HepG2 (cell line): Measurements from ENCODE around the gene SELENOI. TPM values are rescaled to one million over a fixed set of nuclear protein-coding genes. Genes with fewer than 3 reads are reported as not detected.

Experiments used
- ATAC-seq: fragments of 200-7000 bp; cut with Tn5 transposase; 3 replicates; pipeline ENCODE4 v1.9.1; 2020; ENCODE audit warnings: mild to moderate bottlenecking, moderate library complexity
- BruUV-seq: library from RNA; stranded (reverse); fragments of 400-500 nt; replicated peaks from 2 replicates; lab custom pipeline; 2021; lab: Mats Ljungman, UMichigan
- CTCF ChIA-PET: fragments of 300-600 bp; formaldehyde crosslinking; extraction: SDS; loops from one replicate; lab custom pipeline; 2021; ENCODE audit warnings: low total read pairs, inconsistent platforms, low intra/inter-chr PET ratio; lab: Yijun Ruan, JAX
- POLR2A ChIA-PET: fragments of 350-600 bp; sonication (Branson Sonifier 250); formaldehyde crosslinking; loops from one replicate; lab custom pipeline; 2020; ENCODE audit warnings: antibody characterized with exemption, inconsistent platforms; lab: Yijun Ruan, JAX
- DNase-seq: peaks from one replicate; pipeline ENCODE4 v3.0.0-alpha.2; 2015; ENCODE audit warnings: low spot score
- FAIRE-seq: peaks from 3 replicates; lab custom pipeline; 2011; peaks lifted over from hg19 to GRCh38; lab: Jason Lieb, UNC
- H2AFZ ChIP-seq: one replicate; pipeline ENCODE4 v1.6.1; 2011; ENCODE audit warnings: low read length, inconsistent platforms
- H3K27ac ChIP-seq: fragments of 300-600 bp; 3 replicates; pipeline ENCODE4 v1.8.0; 2011; ENCODE audit warnings: mixed run types, mild to moderate bottlenecking, mixed read lengths, low read length, inconsistent platforms; ENCODE audit not compliant: insufficient read depth; ENCODE audit errors: extremely low read length
- H3K27me3 ChIP-seq, 2 experiments: fragments of 200-600 bp in 1 of 2; 2 replicates in 1 of 2; 3 replicates in 1 of 2; pipeline versions ENCODE4 v1.6.0 to v1.8.0; 2011; ENCODE audit warnings: low read length in 2 of 2, mild to moderate bottlenecking in 2 of 2, moderate library complexity in 2 of 2, inconsistent platforms in 1 of 2; ENCODE audit not compliant: insufficient read depth in 2 of 2, control insufficient read depth in 1 of 2
- H3K36me3 ChIP-seq, 2 experiments: fragments of 200-600 bp in 1 of 2; replicated peaks in 1 of 2; 2 replicates in 1 of 2; 3 replicates in 1 of 2; pipeline versions ENCODE4 v1.5.1 to v1.8.0; 2011; ENCODE audit warnings: low read length in 2 of 2, inconsistent platforms in 1 of 2; ENCODE audit not compliant: insufficient read depth in 2 of 2, control insufficient read depth in 1 of 2
- H3K4me1 ChIP-seq: 2 replicates; pipeline ENCODE4 v1.5.1; 2012; ENCODE audit warnings: low read length, inconsistent platforms; ENCODE audit not compliant: insufficient read depth
- H3K4me2 ChIP-seq: 2 replicates; pipeline ENCODE4 v1.6.0; 2011; ENCODE audit warnings: low read depth, low read length, inconsistent platforms
- H3K4me3 ChIP-seq, 3 experiments: fragments of 200-600 bp in 1 of 3; sonication (generic), shearing (Covaris generic) in 1 of 3; replicated peaks in 1 of 3; 2 replicates each; pipeline ENCODE4 v1.5.1; 2011 to 2016; ENCODE audit warnings: low read length in 3 of 3, inconsistent platforms in 2 of 3, low read depth in 2 of 3, mild to moderate bottlenecking in 2 of 3, control low read depth in 1 of 3, mixed read lengths in 1 of 3; ENCODE audit not compliant: insufficient read depth in 1 of 3
- H3K79me2 ChIP-seq: one replicate; pipeline ENCODE4 v1.6.1; 2011; ENCODE audit warnings: low read length, inconsistent platforms; ENCODE audit not compliant: insufficient read depth
- H3K9ac ChIP-seq: 2 replicates; pipeline ENCODE4 v1.6.0; 2011; ENCODE audit warnings: mild to moderate bottlenecking, low read depth, low read length, inconsistent platforms; ENCODE audit not compliant: insufficient read depth
- H3K9me3 ChIP-seq: 2 replicates; pipeline ENCODE4 v1.5.1; 2012; ENCODE audit warnings: mild to moderate bottlenecking, low read length
- H4K20me1 ChIP-seq: 2 replicates; pipeline ENCODE4 v1.6.0; 2011; ENCODE audit warnings: inconsistent platforms, mild to moderate bottlenecking, low read length, moderate library complexity; ENCODE audit not compliant: insufficient read depth
- ASH2L ChIP-seq: fragments of 300-600, 200-600 bp; sonication (generic); IDR thresholded peaks from 2 replicates; pipeline ENCODE4 v1.7.0; 2017; ENCODE audit warnings: low read depth, mild to moderate bottlenecking, moderate library complexity, mixed read lengths, low read length; ENCODE audit not compliant: insufficient read length
- GATAD2A ChIP-seq: IDR thresholded peaks from 2 replicates; pipeline ENCODE4 v1.6.1; 2016
- HDAC1 ChIP-seq: sonication (generic); formaldehyde crosslinking; IDR thresholded peaks from 2 replicates; pipeline ENCODE4 v1.5.1; 2020; ENCODE audit warnings: mild to moderate bottlenecking, missing genetic modification reagents
- KDM2A ChIP-seq: sonication (generic); formaldehyde crosslinking; IDR thresholded peaks from 2 replicates; pipeline ENCODE4 v1.4.0; 2020; ENCODE audit warnings: low read depth, missing genetic modification reagents, borderline replicate concordance
- LCORL ChIP-seq, 2 experiments: fragments of 450-650 bp in 1 of 2; sonication (generic) in 1 of 2; formaldehyde crosslinking in 1 of 2; IDR thresholded peaks; 2 replicates each; pipeline versions ENCODE4 v1.5.0 to v1.6.1; 2017 to 2020; ENCODE audit warnings: antibody characterized with exemption in 1 of 2, missing genetic modification reagents in 1 of 2
- MAZ ChIP-seq, 2 experiments: sonication (generic) in 1 of 2; formaldehyde crosslinking in 1 of 2; IDR thresholded peaks; 2 replicates each; pipeline versions ENCODE4 v1.5.0 to v1.6.1; 2012 to 2020; ENCODE audit warnings: low read depth in 2 of 2, mild to moderate bottlenecking in 2 of 2, borderline replicate concordance in 1 of 2, improper control_type of control experiment in 1 of 2, low read length in 1 of 2, missing genetic modification reagents in 1 of 2, moderate library complexity in 1 of 2
- POLR2A ChIP-seq, 2 experiments: IDR thresholded peaks; 2 replicates each; pipeline ENCODE4 v1.6.1; 2011; ENCODE audit warnings: low read depth in 2 of 2, low read length in 2 of 2, mild to moderate bottlenecking in 1 of 2, moderate library complexity in 1 of 2; ENCODE audit not compliant: insufficient read depth in 1 of 2
- SIN3A ChIP-seq: IDR thresholded peaks from 2 replicates; pipeline ENCODE4 v1.6.1; 2011; ENCODE audit warnings: low read depth, mild to moderate bottlenecking, control low read depth, low read length, borderline replicate concordance
- TAF15 ChIP-seq: fragments of 200-400 bp; formaldehyde crosslinking; IDR thresholded peaks from one replicate; pipeline ENCODE4 v1.6.1; 2018; ENCODE audit warnings: mild to moderate bottlenecking, low read depth, low read length; ENCODE audit not compliant: poor library complexity, severe bottlenecking
- ZNF441 ChIP-seq: sonication (generic); formaldehyde crosslinking; IDR thresholded peaks from 2 replicates; pipeline ENCODE4 v1.7.0; 2021; ENCODE audit warnings: missing genetic modification reagents, borderline replicate concordance
- ZNF619 ChIP-seq: sonication (generic); formaldehyde crosslinking; IDR thresholded peaks from 2 replicates; pipeline ENCODE4 v1.4.0; 2020; ENCODE audit warnings: mild to moderate bottlenecking, missing genetic modification reagents
- ZNF709 ChIP-seq: sonication (generic); formaldehyde crosslinking; IDR thresholded peaks from 2 replicates; pipeline ENCODE4 v1.5.0; 2020; ENCODE audit warnings: mild to moderate bottlenecking, missing genetic modification reagents
- WGBS: methylation state at CpG from one replicate; pipeline ENCODE4 v1.1.6; 2017; ENCODE audit warnings: low lambda C conversion rate; 5-methylcytosine and 5-hydroxymethylcytosine counted together
- in situ Hi-C: cut with HindIII; loops from 2 replicates; pipeline ENCODE4 v1.10.0; 2017; ENCODE audit warnings: low pct_unique_long_range_greater_than_20kb; ENCODE audit not compliant: extremely low pct_ligation_motif_present
- intact Hi-C: fragments of 100-400 bp; cut with micrococcal nuclease; formaldehyde crosslinking; loops from one replicate; pipeline ENCODE4 v1.10.0; 2022; ENCODE audit not compliant: unreplicated experiment
- polyA plus RNA-seq, 8 experiments: library from polyadenylated mRNA; depleted of rRNA in 3 of 8; stranded (reverse) in 7 of 8; unstranded in 1 of 8; fragments of >200 nt; fragmentation: Illumina TruSeq in 4 of 8; extraction: Trizol in 4 of 8; gene quantifications; 2 replicates each; pipeline versions ENCODE4 v1.2.1 to v1.2.3, GENCODE V29; 2011 to 2016; ENCODE audit warnings: low read depth in 4 of 8, missing spikeins in 1 of 8, mixed read lengths in 1 of 8; ENCODE audit not compliant: insufficient read depth in 1 of 8
- total RNA-seq, 5 experiments: library from RNA; depleted of rRNA; stranded (reverse); fragments of >200 nt; fragmentation: Illumina TruSeq; extraction: Trizol; gene quantifications; 2 replicates each; pipeline ENCODE4 v1.2.3, GENCODE V29; 2016; ENCODE audit warnings: low read depth in 1 of 5
- TF ChIP-seq, protein P1 (sequence below): sonication (generic); formaldehyde crosslinking; IDR thresholded peaks from 2 replicates; pipeline ENCODE4 v1.5.1; 2020; ENCODE audit warnings: mild to moderate bottlenecking, missing genetic modification reagents, moderate library complexity

SELENOI gene
- total and polyA plus RNA-seq, 2 of the 13 experiments (the other 11 are each of a cell fraction or from before 2014, with no cell fraction given): 27.7 to 60.3 TPM

DNA sequence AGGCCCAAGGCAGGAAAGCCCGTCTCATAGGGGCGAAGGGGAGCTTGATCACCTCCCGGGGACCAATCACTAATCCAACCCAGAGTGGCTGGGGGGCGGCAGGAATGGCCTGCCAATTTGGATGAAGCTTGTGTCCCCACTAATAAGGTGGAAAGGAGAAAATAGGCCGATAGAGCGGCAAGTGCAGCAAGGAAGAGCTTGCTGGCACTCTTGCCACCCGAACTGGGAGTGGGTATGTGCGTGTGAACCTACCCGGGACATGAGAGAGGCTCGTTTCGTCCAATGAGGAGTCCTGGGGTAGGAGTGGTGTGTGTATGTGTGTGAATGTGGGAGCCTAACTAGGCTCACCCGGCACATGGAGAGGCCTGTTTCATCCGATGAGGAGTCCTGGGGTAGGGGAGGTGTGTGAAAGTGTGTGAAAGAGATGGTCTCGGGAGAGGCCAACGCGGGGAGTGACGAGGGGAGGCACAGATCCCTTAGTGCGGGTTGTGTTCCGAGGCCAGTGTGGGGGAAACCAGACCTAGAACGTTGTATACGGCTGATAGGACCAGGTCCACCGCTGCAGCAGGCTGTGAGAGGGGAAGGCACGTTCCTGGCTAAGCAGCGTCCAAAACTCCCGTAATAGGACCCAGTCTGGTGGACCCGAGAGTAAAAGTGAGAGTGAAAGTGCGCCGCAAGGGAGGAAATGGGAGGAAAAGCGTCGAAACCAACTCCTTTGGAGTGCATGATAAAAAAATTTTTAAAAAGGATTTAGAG, 47.1 kb upstream of the SELENOI start (continued):
- TF ChIP-seq, protein P1, sequence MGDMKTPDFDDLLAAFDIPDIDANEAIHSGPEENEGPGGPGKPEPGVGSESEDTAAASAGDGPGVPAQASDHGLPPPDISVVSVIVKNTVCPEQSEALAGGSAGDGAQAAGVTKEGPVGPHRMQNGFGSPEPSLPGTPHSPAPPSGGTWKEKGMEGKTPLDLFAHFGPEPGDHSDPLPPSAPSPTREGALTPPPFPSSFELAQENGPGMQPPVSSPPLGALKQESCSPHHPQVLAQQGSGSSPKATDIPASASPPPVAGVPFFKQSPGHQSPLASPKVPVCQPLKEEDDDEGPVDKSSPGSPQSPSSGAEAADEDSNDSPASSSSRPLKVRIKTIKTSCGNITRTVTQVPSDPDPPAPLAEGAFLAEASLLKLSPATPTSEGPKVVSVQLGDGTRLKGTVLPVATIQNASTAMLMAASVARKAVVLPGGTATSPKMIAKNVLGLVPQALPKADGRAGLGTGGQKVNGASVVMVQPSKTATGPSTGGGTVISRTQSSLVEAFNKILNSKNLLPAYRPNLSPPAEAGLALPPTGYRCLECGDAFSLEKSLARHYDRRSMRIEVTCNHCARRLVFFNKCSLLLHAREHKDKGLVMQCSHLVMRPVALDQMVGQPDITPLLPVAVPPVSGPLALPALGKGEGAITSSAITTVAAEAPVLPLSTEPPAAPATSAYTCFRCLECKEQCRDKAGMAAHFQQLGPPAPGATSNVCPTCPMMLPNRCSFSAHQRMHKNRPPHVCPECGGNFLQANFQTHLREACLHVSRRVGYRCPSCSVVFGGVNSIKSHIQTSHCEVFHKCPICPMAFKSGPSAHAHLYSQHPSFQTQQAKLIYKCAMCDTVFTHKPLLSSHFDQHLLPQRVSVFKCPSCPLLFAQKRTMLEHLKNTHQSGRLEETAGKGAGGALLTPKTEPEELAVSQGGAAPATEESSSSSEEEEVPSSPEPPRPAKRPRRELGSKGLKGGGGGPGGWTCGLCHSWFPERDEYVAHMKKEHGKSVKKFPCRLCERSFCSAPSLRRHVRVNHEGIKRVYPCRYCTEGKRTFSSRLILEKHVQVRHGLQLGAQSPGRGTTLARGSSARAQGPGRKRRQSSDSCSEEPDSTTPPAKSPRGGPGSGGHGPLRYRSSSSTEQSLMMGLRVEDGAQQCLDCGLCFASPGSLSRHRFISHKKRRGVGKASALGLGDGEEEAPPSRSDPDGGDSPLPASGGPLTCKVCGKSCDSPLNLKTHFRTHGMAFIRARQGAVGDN (CRISPR knock-in tag): peak; percentile 82
- TF ChIP-seq MAZ (IDR thresholded peaks at IDR 0.05; ENCODE audit: borderline replicate concordance, low read depth, low read length) (no peak), MAZ (CRISPR knock-in tag; IDR thresholded peaks at IDR 0.05; ENCODE audit: low read depth) (0 out of 2 replicates have a peak, but pooled peaks have one; percentile 25), ZNF619 (CRISPR knock-in tag) (peak; percentile 55; the same call in 1 of the 2 replicates), ZNF441 (no peak), KDM2A (CRISPR knock-in tag) (peak; percentile 53; the same call in 1 of the 2 replicates)

DNA sequence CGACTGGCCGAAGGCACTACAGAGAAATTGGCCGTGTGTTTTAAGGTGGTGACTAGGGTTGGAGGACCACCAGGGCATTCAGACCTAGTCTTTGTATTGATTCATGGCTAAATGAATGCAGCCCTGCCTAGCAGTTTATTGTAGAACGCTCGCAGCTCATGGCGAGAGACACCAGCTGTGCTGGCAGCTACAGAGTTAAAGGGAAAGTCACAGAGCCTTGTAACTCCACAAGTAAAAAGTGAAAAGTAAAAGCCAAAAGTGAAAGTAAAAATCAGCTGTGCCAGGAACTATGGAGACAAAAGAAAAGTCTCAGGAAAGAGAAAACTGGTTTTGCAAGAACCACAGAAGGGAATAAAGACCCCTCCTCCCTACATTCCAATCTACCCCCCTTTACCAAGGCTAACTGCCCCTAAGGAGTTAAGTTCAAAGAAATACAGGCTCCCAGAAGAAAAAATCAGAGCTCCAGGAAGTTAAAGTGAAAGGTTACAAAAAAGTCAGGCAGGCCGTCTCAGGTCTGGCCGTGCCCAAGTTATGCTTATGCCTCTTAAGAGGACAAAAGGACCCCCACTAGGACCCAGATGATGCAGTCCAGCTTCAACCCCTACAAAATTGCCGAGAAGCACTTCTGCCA, 46.4 kb upstream of the SELENOI start:
- Histone ChIP-seq H3K4me2 (peak overlapping the region; percentile 91), H3K4me1 (peaks cover 27% of the 10 kb centered on the region), H2AFZ (peak overlapping the region; percentile 93), H3K36me3 (no peaks in the 10 kb centered on the region), H3K9ac (peak overlapping the region; percentile 56), H3K27me3 (peaks cover 2 to 38% of the 10 kb centered on the region in 2 experiments; a peak in 4 of 5 replicates), H3K79me2 (no peaks in the 10 kb centered on the region), H3K4me3 (peak overlapping the region; percentile 65 to 81 (median 73)), H4K20me1 (no peaks in the 10 kb centered on the region), H3K27ac (no peak overlapping the region), H3K9me3 (no peaks in the 10 kb centered on the region)
- WGBS: 2% methylated on average over 9 of the region's 9 CpGs
- in situ Hi-C loops (no loop called here), intact Hi-C loops (no loop called here)
- ChIA-PET CTCF (no interaction called here), POLR2A (interaction anchor here (0.7 to 4.0 kb wide), 4 partner anchors 10 to 421 kb away, joined by 3 to 32 read pairs (median 4); partner anchors contain the start of genes ASXL2, HADHA, HADHB and SELENOI)
- peak; percentile 50 for ATAC-seq
- BruUV-seq: no TSS peak
- FAIRE-seq: no peak
- DNase-seq: peak; percentile 23
- TF ChIP-seq GATAD2A (0 out of 2 replicates have a peak, but pooled peaks have one; percentile 7), LCORL (IDR thresholded peaks at IDR 0.05) (no peak), LCORL (CRISPR knock-in tag; IDR thresholded peaks at IDR 0.05) (0 out of 2 replicates have a peak, but pooled peaks have one; percentile 25), ZNF709 (CRISPR knock-in tag) (0 out of 2 replicates have a peak, but pooled peaks have one; percentile 26), HDAC1 (0 out of 2 replicates have a peak, but pooled peaks have one; percentile 24), SIN3A (peak; percentile 15; the same call in 1 of the 2 replicates), ASH2L (peak; percentile 15), POLR2A (IDR thresholded peaks at IDR 0.05; ENCODE audit: insufficient read depth in 1 of 2, low read depth in 2 of 2, low read length in 2 of 2) (no peak), TAF15 (no peak)
